HepG2 (cell line): ENCODE measurements around the gene CYP26B1. TPM values are rescaled to one million over a fixed set of nuclear protein-coding genes. Genes with fewer than 3 reads are reported as not detected.

Experiments used
- ATAC-seq: fragments of 200-7000 bp; cut with Tn5 transposase; 3 replicates; pipeline ENCODE4 v1.9.1; 2020; ENCODE audit warnings: mild to moderate bottlenecking, moderate library complexity
- BruUV-seq: library from RNA; stranded (reverse); fragments of 400-500 nt; replicated peaks from 2 replicates; lab custom pipeline; 2021; lab: Mats Ljungman, UMichigan
- CTCF ChIA-PET: fragments of 300-600 bp; formaldehyde crosslinking; extraction: SDS; loops from one replicate; lab custom pipeline; 2021; ENCODE audit warnings: low total read pairs, inconsistent platforms, low intra/inter-chr PET ratio; lab: Yijun Ruan, JAX
- POLR2A ChIA-PET: fragments of 350-600 bp; sonication (Branson Sonifier 250); formaldehyde crosslinking; loops from one replicate; lab custom pipeline; 2020; ENCODE audit warnings: antibody characterized with exemption, inconsistent platforms; lab: Yijun Ruan, JAX
- DNase-seq: peaks from one replicate; pipeline ENCODE4 v3.0.0-alpha.2; 2015; ENCODE audit warnings: low spot score
- FAIRE-seq: peaks from 3 replicates; lab custom pipeline; 2011; peaks lifted over from hg19 to GRCh38; lab: Jason Lieb, UNC
- H2AFZ ChIP-seq: one replicate; pipeline ENCODE4 v1.6.1; 2011; ENCODE audit warnings: low read length, inconsistent platforms
- H3K27ac ChIP-seq: fragments of 300-600 bp; 3 replicates; pipeline ENCODE4 v1.8.0; 2011; ENCODE audit warnings: mixed run types, mild to moderate bottlenecking, mixed read lengths, low read length, inconsistent platforms; ENCODE audit not compliant: insufficient read depth; ENCODE audit errors: extremely low read length
- H3K27me3 ChIP-seq, 2 experiments: fragments of 200-600 bp in 1 of 2; 2 replicates in 1 of 2; 3 replicates in 1 of 2; pipeline versions ENCODE4 v1.6.0 to v1.8.0; 2011; ENCODE audit warnings: low read length in 2 of 2, mild to moderate bottlenecking in 2 of 2, moderate library complexity in 2 of 2, inconsistent platforms in 1 of 2; ENCODE audit not compliant: insufficient read depth in 2 of 2, control insufficient read depth in 1 of 2
- H3K36me3 ChIP-seq, 2 experiments: fragments of 200-600 bp in 1 of 2; replicated peaks in 1 of 2; 2 replicates in 1 of 2; 3 replicates in 1 of 2; pipeline versions ENCODE4 v1.5.1 to v1.8.0; 2011; ENCODE audit warnings: low read length in 2 of 2, inconsistent platforms in 1 of 2; ENCODE audit not compliant: insufficient read depth in 2 of 2, control insufficient read depth in 1 of 2
- H3K4me1 ChIP-seq: 2 replicates; pipeline ENCODE4 v1.5.1; 2012; ENCODE audit warnings: low read length, inconsistent platforms; ENCODE audit not compliant: insufficient read depth
- H3K4me2 ChIP-seq: 2 replicates; pipeline ENCODE4 v1.6.0; 2011; ENCODE audit warnings: low read depth, low read length, inconsistent platforms
- H3K4me3 ChIP-seq, 3 experiments: fragments of 200-600 bp in 1 of 3; sonication (generic), shearing (Covaris generic) in 1 of 3; replicated peaks in 1 of 3; 2 replicates each; pipeline ENCODE4 v1.5.1; 2011 to 2016; ENCODE audit warnings: low read length in 3 of 3, inconsistent platforms in 2 of 3, low read depth in 2 of 3, mild to moderate bottlenecking in 2 of 3, control low read depth in 1 of 3, mixed read lengths in 1 of 3; ENCODE audit not compliant: insufficient read depth in 1 of 3
- H3K79me2 ChIP-seq: one replicate; pipeline ENCODE4 v1.6.1; 2011; ENCODE audit warnings: low read length, inconsistent platforms; ENCODE audit not compliant: insufficient read depth
- H3K9ac ChIP-seq: 2 replicates; pipeline ENCODE4 v1.6.0; 2011; ENCODE audit warnings: mild to moderate bottlenecking, low read depth, low read length, inconsistent platforms; ENCODE audit not compliant: insufficient read depth
- H3K9me3 ChIP-seq: 2 replicates; pipeline ENCODE4 v1.5.1; 2012; ENCODE audit warnings: mild to moderate bottlenecking, low read length
- H4K20me1 ChIP-seq: 2 replicates; pipeline ENCODE4 v1.6.0; 2011; ENCODE audit warnings: inconsistent platforms, mild to moderate bottlenecking, low read length, moderate library complexity; ENCODE audit not compliant: insufficient read depth
- GABPA ChIP-seq, 2 experiments: IDR thresholded peaks; 2 replicates each; pipeline ENCODE4 v1.6.1; 2011 to 2016; ENCODE audit warnings: low read depth in 2 of 2, low read length in 1 of 2, missing biosample characterization in 1 of 2, missing genetic modification characterization in 1 of 2
- GLI4 ChIP-seq: sonication (generic); formaldehyde crosslinking; IDR thresholded peaks from 2 replicates; pipeline ENCODE4 v1.5.1; 2020; ENCODE audit warnings: missing genetic modification reagents, mild to moderate bottlenecking, moderate library complexity, borderline replicate concordance
- MYC ChIP-seq: sonication (generic); formaldehyde crosslinking; IDR thresholded peaks from 2 replicates; pipeline ENCODE4 v1.9.0; 2021; ENCODE audit warnings: missing genetic modification reagents, borderline replicate concordance
- SOX5 ChIP-seq: IDR thresholded peaks from 2 replicates; pipeline ENCODE4 v1.6.1; 2016; ENCODE audit warnings: borderline replicate concordance
- XRCC5 ChIP-seq: fragments of 200-400 bp; formaldehyde crosslinking; optimal IDR thresholded peaks from 2 replicates; pipeline ENCODE3; 2017; ENCODE audit warnings: mild to moderate bottlenecking, low read length
- ZKSCAN8 ChIP-seq: IDR thresholded peaks from 2 replicates; pipeline ENCODE4 v1.6.1; 2016; ENCODE audit warnings: borderline replicate concordance, missing genetic modification reagents, missing compliant biosample characterization
- ZNF20 ChIP-seq: sonication (generic); formaldehyde crosslinking; IDR thresholded peaks from 2 replicates; pipeline ENCODE4 v1.4.0; 2020; ENCODE audit warnings: mild to moderate bottlenecking, moderate library complexity, missing genetic modification reagents
- ZNF367 ChIP-seq: sonication (generic); formaldehyde crosslinking; IDR thresholded peaks from 2 replicates; pipeline ENCODE4 v1.4.0; 2020; ENCODE audit warnings: missing genetic modification reagents, borderline replicate concordance
- ZNF790 ChIP-seq: sonication (generic); formaldehyde crosslinking; IDR thresholded peaks from 2 replicates; pipeline ENCODE4 v1.8.0; 2022; ENCODE audit warnings: missing genetic modification reagents, mild to moderate bottlenecking, borderline replicate concordance
- WGBS: methylation state at CpG from one replicate; pipeline ENCODE4 v1.1.6; 2017; ENCODE audit warnings: low lambda C conversion rate; 5-methylcytosine and 5-hydroxymethylcytosine counted together
- in situ Hi-C: cut with HindIII; loops from 2 replicates; pipeline ENCODE4 v1.10.0; 2017; ENCODE audit warnings: low pct_unique_long_range_greater_than_20kb; ENCODE audit not compliant: extremely low pct_ligation_motif_present
- intact Hi-C: fragments of 100-400 bp; cut with micrococcal nuclease; formaldehyde crosslinking; loops from one replicate; pipeline ENCODE4 v1.10.0; 2022; ENCODE audit not compliant: unreplicated experiment
- polyA plus RNA-seq, 8 experiments: library from polyadenylated mRNA; depleted of rRNA in 3 of 8; stranded (reverse) in 7 of 8; unstranded in 1 of 8; fragments of >200 nt; fragmentation: Illumina TruSeq in 4 of 8; extraction: Trizol in 4 of 8; gene quantifications; 2 replicates each; pipeline versions ENCODE4 v1.2.1 to v1.2.3, GENCODE V29; 2011 to 2016; ENCODE audit warnings: low read depth in 4 of 8, missing spikeins in 1 of 8, mixed read lengths in 1 of 8; ENCODE audit not compliant: insufficient read depth in 1 of 8
- total RNA-seq, 5 experiments: library from RNA; depleted of rRNA; stranded (reverse); fragments of >200 nt; fragmentation: Illumina TruSeq; extraction: Trizol; gene quantifications; 2 replicates each; pipeline ENCODE4 v1.2.3, GENCODE V29; 2016; ENCODE audit warnings: low read depth in 1 of 5
- TF ChIP-seq, protein P1 (sequence below): IDR thresholded peaks from 2 replicates; pipeline ENCODE4 v1.6.1; 2016; ENCODE audit warnings: mild to moderate bottlenecking
- TF ChIP-seq, protein P2 (sequence below): sonication (generic); formaldehyde crosslinking; IDR thresholded peaks from 2 replicates; pipeline ENCODE4 v1.4.0; 2020; ENCODE audit warnings: mild to moderate bottlenecking, missing genetic modification reagents
- TF ChIP-seq, protein P3 (sequence below): sonication (generic); formaldehyde crosslinking; IDR thresholded peaks from 2 replicates; pipeline ENCODE4 v1.9.0; 2021; ENCODE audit warnings: missing genetic modification reagents, mild to moderate bottlenecking, borderline replicate concordance
- TF ChIP-seq, protein P4 (sequence below): sonication (generic); formaldehyde crosslinking; IDR thresholded peaks from 2 replicates; pipeline ENCODE4 v1.4.0; 2020; ENCODE audit warnings: mild to moderate bottlenecking, missing genetic modification reagents

The CYP26B1 gene
- total and polyA plus RNA-seq, 2 of the 13 experiments (the other 11 are each of a cell fraction or from before 2014, with no cell fraction given) = 0.05 to 0.07 TPM

DNA sequence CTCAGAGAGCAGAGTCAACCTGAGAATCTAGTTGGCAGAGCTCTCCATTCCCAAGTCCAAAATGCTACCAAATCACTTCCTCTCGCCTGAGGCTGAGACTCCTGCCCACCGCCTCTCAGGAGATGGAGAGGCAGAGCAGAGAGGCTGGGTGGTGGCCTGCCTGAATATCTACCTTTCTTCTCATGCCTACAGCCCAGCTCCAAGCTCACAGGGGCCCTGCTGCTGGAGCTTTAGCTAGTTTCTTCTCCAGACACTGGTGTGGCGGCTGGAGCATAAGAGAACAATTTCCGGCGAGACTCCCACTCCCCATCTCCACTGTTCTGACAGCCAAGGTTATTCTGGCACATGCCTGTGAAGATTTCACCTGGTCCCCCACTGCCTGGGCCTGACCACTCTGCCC, 8.1 kb upstream of the CYP26B1 start (continued):
- TF ChIP-seq, protein P1, sequence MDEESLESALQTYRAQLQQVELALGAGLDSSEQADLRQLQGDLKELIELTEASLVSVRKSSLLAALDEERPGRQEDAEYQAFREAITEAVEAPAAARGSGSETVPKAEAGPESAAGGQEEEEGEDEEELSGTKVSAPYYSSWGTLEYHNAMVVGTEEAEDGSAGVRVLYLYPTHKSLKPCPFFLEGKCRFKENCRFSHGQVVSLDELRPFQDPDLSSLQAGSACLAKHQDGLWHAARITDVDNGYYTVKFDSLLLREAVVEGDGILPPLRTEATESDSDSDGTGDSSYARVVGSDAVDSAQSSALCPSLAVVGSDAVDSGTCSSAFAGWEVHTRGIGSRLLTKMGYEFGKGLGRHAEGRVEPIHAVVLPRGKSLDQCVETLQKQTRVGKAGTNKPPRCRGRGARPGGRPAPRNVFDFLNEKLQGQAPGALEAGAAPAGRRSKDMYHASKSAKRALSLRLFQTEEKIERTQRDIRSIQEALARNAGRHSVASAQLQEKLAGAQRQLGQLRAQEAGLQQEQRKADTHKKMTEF (CRISPR knock-in tag) = no peak

DNA sequence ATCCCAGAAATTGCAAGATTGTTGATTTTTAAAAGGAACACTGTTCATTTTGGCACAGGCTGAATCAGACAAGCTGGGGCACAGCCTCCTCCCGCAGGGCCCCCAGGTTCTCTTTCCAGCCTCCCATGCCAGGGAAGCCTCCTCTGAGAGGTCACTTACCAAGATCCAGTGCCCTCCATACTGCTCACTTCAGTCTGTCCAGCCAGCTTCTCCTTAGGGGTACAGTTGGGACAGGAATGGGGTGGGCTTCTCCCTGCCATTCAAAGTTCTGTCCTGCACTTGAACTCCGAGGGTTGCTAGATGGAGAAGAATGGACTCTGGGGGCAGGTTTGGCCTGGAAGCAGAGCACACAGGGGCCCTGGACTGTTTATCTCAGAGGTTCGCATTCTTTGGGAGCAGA, 7.5 kb upstream of the CYP26B1 start:
- H3K79me2 ChIP-seq = no peaks in the 10 kb centered on the region
- FAIRE-seq (no peak), ATAC-seq (no peak), DNase-seq (no peak)
- no peak overlapping the region for H3K9ac ChIP-seq
- in situ Hi-C loops (no loop called here), intact Hi-C loops (no loop called here)
- ChIA-PET POLR2A (no interaction called here), CTCF (no interaction called here)
- 0 out of 2 replicates have a peak, but pooled peaks cover 1% of the 10 kb centered on the region for H4K20me1 ChIP-seq
- peaks cover 6% of the 10 kb centered on the region for H3K4me1 ChIP-seq
- H3K9me3 ChIP-seq = no peaks in the 10 kb centered on the region
- TF ChIP-seq SOX5 = no peak
- TF ChIP-seq XRCC5 = no peak
- no peak for TF ChIP-seq MYC (CRISPR knock-in tag)
- TF ChIP-seq, protein P2, sequence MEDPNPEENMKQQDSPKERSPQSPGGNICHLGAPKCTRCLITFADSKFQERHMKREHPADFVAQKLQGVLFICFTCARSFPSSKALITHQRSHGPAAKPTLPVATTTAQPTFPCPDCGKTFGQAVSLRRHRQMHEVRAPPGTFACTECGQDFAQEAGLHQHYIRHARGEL (CRISPR knock-in tag) = no peak
- no peak for TF ChIP-seq ZNF790 (CRISPR knock-in tag)
- TF ChIP-seq, protein P3, sequence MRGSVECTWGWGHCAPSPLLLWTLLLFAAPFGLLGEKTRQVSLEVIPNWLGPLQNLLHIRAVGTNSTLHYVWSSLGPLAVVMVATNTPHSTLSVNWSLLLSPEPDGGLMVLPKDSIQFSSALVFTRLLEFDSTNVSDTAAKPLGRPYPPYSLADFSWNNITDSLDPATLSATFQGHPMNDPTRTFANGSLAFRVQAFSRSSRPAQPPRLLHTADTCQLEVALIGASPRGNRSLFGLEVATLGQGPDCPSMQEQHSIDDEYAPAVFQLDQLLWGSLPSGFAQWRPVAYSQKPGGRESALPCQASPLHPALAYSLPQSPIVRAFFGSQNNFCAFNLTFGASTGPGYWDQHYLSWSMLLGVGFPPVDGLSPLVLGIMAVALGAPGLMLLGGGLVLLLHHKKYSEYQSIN (CRISPR knock-in tag) = no peak
- TF ChIP-seq GABPA (IDR thresholded peaks at IDR 0.05; ENCODE audit: low read depth, low read length) = no peak
- TF ChIP-seq GABPA (CRISPR knock-in tag; IDR thresholded peaks at IDR 0.05; ENCODE audit: low read depth) = no peak
- no peak for TF ChIP-seq GLI4 (CRISPR knock-in tag)
- TF ChIP-seq ZKSCAN8 (CRISPR knock-in tag) = no peak
- TF ChIP-seq, protein P4, sequence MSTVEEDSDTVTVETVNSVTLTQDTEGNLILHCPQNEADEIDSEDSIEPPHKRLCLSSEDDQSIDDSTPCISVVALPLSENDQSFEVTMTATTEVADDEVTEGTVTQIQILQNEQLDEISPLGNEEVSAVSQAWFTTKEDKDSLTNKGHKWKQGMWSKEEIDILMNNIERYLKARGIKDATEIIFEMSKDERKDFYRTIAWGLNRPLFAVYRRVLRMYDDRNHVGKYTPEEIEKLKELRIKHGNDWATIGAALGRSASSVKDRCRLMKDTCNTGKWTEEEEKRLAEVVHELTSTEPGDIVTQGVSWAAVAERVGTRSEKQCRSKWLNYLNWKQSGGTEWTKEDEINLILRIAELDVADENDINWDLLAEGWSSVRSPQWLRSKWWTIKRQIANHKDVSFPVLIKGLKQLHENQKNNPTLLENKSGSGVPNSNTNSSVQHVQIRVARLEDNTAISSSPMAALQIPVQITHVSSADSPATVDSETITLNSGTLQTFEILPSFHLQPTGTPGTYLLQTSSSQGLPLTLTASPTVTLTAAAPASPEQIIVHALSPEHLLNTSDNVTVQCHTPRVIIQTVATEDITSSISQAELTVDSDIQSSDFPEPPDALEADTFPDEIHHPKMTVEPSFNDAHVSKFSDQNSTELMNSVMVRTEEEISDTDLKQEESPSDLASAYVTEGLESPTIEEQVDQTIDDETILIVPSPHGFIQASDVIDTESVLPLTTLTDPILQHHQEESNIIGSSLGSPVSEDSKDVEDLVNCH (CRISPR knock-in tag) = no peak
- TF ChIP-seq ZNF367 = no peak
- TF ChIP-seq ZNF20 (CRISPR knock-in tag) = no peak
- no peak overlapping the region for H3K4me2 ChIP-seq
- BruUV-seq = no TSS peak
- no peaks in the 10 kb centered on the region for H3K36me3 ChIP-seq
- 19% methylated on average over 3 of the region's 3 CpGs for WGBS
- H2AFZ ChIP-seq = no peak overlapping the region
- H3K27ac ChIP-seq = no peak overlapping the region
- peaks cover 16 to 92% of the 10 kb centered on the region in 2 experiments; a peak in 4 of 5 replicates for H3K27me3 ChIP-seq
- no peak overlapping the region for H3K4me3 ChIP-seq
